Glomerular visceral epithelial cell (primary cell): Measurements from ENCODE around the gene COL6A6.
"Not testable (repeated sequence)": the region's sequence is repeated elsewhere in the genome, so short reads cannot be mapped to it uniquely, and the experiment has no call there.

Source experiments
- DNase-seq: peaks from one replicate; pipeline ENCODE4 v3.0.0-alpha.2; 2016; ENCODE audit errors: extremely low spot score

COL6A6 gene

GRCh38 chr3:130537673-130538304, 20.8 kb downstream of the COL6A6 start:
- DNase-seq = no peak

- peak; percentile 38 for DNase-seq
These were observed 22.0 kb downstream of the COL6A6 start for GRCh38 chr3:130539005-130539404.

GRCh38 chr3:130543322-130543721, 26.3 kb downstream of the COL6A6 start:
- DNase-seq = no peak

- DNase-seq = no peak
These were observed 30.1 kb downstream of the COL6A6 start for GRCh38 chr3:130546920-130547679.

GRCh38 chr3:130547680-130548065, 30.7 kb downstream of the COL6A6 start:
- DNase-seq = not testable (repeated sequence)

GRCh38 chr3:130548356-130548755, 31.4 kb downstream of the COL6A6 start:
- no peak for DNase-seq

- DNase-seq = no peak
These were observed 40.5 kb downstream of the COL6A6 start for GRCh38 chr3:130557336-130558035.

- DNase-seq = no peak
These were observed 41.4 kb downstream of the COL6A6 start for GRCh38 chr3:130558366-130558765.

GRCh38 chr3:130565224-130565623, 48.2 kb downstream of the COL6A6 start:
- no peak for DNase-seq
